WTC11 (cell line): ENCODE measurements around the gene SKAP2.

Experiments used
- TF ChIP-seq, protein P1 (sequence below): fragments of 200-600 bp; IDR thresholded peaks from 2 replicates; pipeline ENCODE4 v1.8.0; 2022; ENCODE audit warnings: antibody characterized with exemption
- TF ChIP-seq, protein P2 (sequence below): fragments of 250-450 bp; sonication (Bioruptor Pico); IDR thresholded peaks from 2 replicates; pipeline ENCODE4 v1.8.0; 2021; ENCODE audit warnings: mild to moderate bottlenecking
- TF ChIP-seq, protein P3 (sequence below): sonication (generic); formaldehyde crosslinking; IDR thresholded peaks from 2 replicates; pipeline ENCODE4 v1.8.0; 2022; ENCODE audit warnings: mild to moderate bottlenecking, missing genetic modification reagents
- TF ChIP-seq, protein P4 (sequence below): sonication (generic); formaldehyde crosslinking; IDR thresholded peaks from 2 replicates; pipeline ENCODE4 v1.8.0; 2022; ENCODE audit warnings: mild to moderate bottlenecking, missing genetic modification reagents

DNA sequence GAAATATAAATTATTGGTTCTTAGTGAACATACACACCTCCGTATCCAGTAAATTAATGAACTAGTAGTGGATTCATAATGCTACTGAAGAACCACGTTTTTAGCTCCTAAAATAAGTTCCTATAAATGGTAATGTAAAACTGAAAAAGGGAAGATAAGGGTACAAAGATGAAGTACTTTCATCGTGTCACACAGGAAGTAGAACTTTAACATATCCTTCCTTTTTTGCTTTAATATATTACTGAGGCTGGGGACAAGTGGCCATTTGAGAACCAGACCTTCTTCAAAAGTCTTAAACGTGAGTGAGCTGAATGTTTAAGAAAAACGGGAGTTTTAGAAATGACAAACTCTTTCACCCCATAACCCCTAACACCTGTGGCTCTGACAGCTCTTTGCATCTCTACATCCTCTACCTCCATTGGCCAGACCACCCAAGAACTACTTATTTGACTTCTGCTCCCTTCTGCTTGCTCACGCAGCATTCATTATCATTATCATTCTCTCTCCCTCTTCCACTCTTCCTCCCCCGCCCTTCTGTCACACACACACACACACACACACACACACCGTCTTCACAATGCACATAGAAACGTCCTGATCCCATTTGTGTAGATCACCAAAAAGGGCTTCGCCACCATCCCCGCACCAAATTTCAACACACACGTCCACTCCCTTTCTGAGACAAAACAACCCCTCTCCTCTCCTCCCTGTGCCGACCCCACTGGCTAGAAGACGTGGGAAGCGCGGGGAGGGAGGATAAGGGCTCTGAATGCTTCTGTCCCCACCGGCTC is 677 bp downstream of the SKAP2 start:
- TF ChIP-seq, protein P1, sequence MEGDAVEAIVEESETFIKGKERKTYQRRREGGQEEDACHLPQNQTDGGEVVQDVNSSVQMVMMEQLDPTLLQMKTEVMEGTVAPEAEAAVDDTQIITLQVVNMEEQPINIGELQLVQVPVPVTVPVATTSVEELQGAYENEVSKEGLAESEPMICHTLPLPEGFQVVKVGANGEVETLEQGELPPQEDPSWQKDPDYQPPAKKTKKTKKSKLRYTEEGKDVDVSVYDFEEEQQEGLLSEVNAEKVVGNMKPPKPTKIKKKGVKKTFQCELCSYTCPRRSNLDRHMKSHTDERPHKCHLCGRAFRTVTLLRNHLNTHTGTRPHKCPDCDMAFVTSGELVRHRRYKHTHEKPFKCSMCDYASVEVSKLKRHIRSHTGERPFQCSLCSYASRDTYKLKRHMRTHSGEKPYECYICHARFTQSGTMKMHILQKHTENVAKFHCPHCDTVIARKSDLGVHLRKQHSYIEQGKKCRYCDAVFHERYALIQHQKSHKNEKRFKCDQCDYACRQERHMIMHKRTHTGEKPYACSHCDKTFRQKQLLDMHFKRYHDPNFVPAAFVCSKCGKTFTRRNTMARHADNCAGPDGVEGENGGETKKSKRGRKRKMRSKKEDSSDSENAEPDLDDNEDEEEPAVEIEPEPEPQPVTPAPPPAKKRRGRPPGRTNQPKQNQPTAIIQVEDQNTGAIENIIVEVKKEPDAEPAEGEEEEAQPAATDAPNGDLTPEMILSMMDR, result no peak
- TF ChIP-seq, protein P2, sequence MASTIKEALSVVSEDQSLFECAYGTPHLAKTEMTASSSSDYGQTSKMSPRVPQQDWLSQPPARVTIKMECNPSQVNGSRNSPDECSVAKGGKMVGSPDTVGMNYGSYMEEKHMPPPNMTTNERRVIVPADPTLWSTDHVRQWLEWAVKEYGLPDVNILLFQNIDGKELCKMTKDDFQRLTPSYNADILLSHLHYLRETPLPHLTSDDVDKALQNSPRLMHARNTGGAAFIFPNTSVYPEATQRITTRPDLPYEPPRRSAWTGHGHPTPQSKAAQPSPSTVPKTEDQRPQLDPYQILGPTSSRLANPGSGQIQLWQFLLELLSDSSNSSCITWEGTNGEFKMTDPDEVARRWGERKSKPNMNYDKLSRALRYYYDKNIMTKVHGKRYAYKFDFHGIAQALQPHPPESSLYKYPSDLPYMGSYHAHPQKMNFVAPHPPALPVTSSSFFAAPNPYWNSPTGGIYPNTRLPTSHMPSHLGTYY (CRISPR knock-in tag), result no peak
- TF ChIP-seq, protein P3, sequence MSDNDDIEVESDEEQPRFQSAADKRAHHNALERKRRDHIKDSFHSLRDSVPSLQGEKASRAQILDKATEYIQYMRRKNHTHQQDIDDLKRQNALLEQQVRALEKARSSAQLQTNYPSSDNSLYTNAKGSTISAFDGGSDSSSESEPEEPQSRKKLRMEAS, result no peak; the same call in 1 of the 2 replicates
- TF ChIP-seq, protein P4, sequence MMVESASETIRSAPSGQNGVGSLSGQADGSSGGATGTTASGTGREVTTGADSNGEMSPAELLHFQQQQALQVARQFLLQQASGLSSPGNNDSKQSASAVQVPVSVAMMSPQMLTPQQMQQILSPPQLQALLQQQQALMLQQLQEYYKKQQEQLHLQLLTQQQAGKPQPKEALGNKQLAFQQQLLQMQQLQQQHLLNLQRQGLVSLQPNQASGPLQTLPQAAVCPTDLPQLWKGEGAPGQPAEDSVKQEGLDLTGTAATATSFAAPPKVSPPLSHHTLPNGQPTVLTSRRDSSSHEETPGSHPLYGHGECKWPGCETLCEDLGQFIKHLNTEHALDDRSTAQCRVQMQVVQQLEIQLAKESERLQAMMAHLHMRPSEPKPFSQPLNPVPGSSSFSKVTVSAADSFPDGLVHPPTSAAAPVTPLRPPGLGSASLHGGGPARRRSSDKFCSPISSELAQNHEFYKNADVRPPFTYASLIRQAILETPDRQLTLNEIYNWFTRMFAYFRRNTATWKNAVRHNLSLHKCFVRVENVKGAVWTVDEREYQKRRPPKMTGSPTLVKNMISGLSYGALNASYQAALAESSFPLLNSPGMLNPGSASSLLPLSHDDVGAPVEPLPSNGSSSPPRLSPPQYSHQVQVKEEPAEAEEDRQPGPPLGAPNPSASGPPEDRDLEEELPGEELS, result no peak
